ENCODE measurements around the gene RBX1.

RBX1 gene

DNA sequence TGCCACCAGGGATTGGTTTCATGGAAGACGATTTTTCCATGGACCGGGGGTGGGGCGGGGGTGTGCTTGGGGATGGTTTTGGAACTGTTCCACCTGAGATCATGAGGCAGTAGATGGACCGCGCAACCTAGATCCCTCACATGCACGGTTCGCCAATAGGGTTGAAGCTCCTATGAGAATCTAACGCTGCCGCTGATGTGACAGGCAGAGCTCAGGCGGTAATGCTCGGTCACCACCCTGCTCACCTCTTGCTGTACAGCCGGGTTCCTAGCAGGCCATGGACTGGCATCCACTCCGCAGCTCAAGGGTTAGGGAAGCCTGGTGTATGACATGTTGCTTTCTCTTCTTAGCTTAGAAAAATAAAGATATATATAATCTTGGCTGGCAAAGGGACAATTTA, 22.0 kb downstream of the RBX1 start:
- no peak overlapping the region for H3K9ac ChIP-seq (ENCODE audit: low read depth, low read length, poor library complexity, severe bottlenecking)
- no peak overlapping the region for H3K4me3 ChIP-seq (ENCODE audit: low read length, poor library complexity, severe bottlenecking)
- H3F3A ChIP-seq (ENCODE audit: low read depth) = no peaks in the 10 kb centered on the region
- H4K20me1 ChIP-seq (ENCODE audit: insufficient read depth, low read length, poor library complexity, severe bottlenecking) = no peaks in the 10 kb centered on the region
- no peak overlapping the region for H2AFZ ChIP-seq (ENCODE audit: low read length)
- TF ChIP-seq, protein P1, sequence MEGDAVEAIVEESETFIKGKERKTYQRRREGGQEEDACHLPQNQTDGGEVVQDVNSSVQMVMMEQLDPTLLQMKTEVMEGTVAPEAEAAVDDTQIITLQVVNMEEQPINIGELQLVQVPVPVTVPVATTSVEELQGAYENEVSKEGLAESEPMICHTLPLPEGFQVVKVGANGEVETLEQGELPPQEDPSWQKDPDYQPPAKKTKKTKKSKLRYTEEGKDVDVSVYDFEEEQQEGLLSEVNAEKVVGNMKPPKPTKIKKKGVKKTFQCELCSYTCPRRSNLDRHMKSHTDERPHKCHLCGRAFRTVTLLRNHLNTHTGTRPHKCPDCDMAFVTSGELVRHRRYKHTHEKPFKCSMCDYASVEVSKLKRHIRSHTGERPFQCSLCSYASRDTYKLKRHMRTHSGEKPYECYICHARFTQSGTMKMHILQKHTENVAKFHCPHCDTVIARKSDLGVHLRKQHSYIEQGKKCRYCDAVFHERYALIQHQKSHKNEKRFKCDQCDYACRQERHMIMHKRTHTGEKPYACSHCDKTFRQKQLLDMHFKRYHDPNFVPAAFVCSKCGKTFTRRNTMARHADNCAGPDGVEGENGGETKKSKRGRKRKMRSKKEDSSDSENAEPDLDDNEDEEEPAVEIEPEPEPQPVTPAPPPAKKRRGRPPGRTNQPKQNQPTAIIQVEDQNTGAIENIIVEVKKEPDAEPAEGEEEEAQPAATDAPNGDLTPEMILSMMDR (conservative IDR thresholded peaks at IDR 0.05; ENCODE audit: low read length) = no peak
- no peak for TF ChIP-seq EZH2phosphoT487 (IDR thresholded peaks at IDR 0.05; ENCODE audit: borderline replicate concordance)
- H3K9me3 ChIP-seq (ENCODE audit: insufficient read depth, low read depth, low read length) = no peaks in the 10 kb centered on the region
- H3K4me2 ChIP-seq (ENCODE audit: low read depth, low read length, poor library complexity, severe bottlenecking) = no peak overlapping the region
- no peaks in the 10 kb centered on the region for H3K79me2 ChIP-seq (ENCODE audit: insufficient read depth, low read length)
- peaks cover 36% of the 10 kb centered on the region; the same call in 1 of the 2 replicates for H3K36me3 ChIP-seq (ENCODE audit: insufficient read depth, low read length)
- H3K27me3 ChIP-seq (ENCODE audit: insufficient read depth, low read length, poor library complexity, severe bottlenecking) = no peaks in the 10 kb centered on the region
- no peaks in the 10 kb centered on the region for H3K9me2 ChIP-seq (replicated peaks; ENCODE audit: low read depth, low read length)
- H3K4me1 ChIP-seq (ENCODE audit: insufficient read depth, low read length, poor library complexity, severe bottlenecking) = no peaks in the 10 kb centered on the region

DNA sequence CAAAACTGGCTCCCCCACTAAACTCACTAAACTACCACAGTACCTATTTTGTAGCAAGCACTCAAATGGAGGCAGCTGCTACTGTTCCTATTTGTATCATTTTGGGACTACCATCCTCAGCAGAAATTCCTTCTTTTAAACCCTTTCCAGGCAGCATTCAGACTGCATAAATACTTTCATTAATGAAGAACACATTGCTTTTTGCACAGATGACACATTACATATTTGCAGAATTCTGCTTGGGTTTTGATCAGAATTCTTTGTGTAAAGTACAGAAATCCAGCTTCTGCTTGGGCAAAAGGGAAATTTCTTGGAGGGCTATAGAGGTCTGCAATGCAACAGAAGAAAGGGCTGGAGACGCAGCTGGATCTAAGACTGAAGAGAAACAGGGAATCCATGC, 24.2 kb downstream of the RBX1 start:
- Histone ChIP-seq H3K79me2 (ENCODE audit: insufficient read depth, low read length) (no peaks in the 10 kb centered on the region), H3K9me3 (ENCODE audit: insufficient read depth, low read depth, low read length) (no peaks in the 10 kb centered on the region), H4K20me1 (ENCODE audit: insufficient read depth, low read length, poor library complexity, severe bottlenecking) (no peaks in the 10 kb centered on the region), H3K4me2 (ENCODE audit: low read depth, low read length, poor library complexity, severe bottlenecking) (no peak overlapping the region), H3F3A (ENCODE audit: low read depth) (no peaks in the 10 kb centered on the region), H3K36me3 (ENCODE audit: insufficient read depth, low read length) (peaks cover 18% of the 10 kb centered on the region; the same call in 1 of the 2 replicates), H3K9me2 (replicated peaks; ENCODE audit: low read depth, low read length) (no peaks in the 10 kb centered on the region), H3K27me3 (ENCODE audit: insufficient read depth, low read length, poor library complexity, severe bottlenecking) (no peaks in the 10 kb centered on the region), H2AFZ (ENCODE audit: low read length) (no peak overlapping the region), H3K4me3 (ENCODE audit: low read length, poor library complexity, severe bottlenecking) (no peak overlapping the region), H3K4me1 (ENCODE audit: insufficient read depth, low read length, poor library complexity, severe bottlenecking) (no peaks in the 10 kb centered on the region), H3K9ac (ENCODE audit: low read depth, low read length, poor library complexity, severe bottlenecking) (no peak overlapping the region)
- TF ChIP-seq, protein P1 (conservative IDR thresholded peaks at IDR 0.05; ENCODE audit: low read length) = no peak
- TF ChIP-seq EZH2phosphoT487 (IDR thresholded peaks at IDR 0.05; ENCODE audit: borderline replicate concordance) = no peak

DNA sequence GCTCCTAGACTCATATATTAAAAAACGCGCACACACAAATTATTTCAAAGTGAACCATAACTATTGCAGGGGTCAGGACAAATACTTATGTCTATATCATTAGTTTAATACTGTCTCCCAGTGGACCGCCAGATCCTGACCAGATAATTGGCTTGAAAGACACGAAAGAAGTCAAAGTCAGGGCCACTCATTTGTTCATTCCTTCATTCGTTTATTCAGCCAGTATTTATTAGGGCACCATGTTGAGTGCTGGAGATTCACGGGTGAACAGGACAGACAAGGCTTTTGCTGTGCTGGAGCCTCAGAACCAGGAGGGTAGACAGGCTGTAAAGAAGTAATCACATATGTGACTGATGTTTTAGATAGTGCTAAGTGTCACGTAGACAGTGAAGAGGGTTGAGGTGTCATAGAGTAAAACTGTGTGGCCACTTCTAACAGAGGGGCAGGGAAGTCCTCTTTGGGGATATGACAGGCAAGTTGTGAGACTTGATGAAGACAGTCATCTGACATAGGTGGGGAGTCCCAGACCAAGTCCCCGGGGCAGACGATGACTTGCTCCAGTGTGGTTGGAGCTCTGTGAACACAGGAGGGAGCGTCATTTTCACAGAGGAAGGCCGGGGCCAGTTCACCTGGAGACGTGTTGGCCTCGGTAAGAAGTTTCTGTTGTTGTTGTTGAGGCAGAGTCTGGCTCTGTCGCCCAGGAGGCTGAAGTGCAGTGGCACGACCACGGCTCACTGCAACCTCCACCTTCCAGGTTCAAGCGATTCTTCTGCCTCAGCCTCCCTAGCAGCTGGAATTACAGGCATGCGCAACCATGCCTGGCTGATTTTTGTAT, 25.9 kb downstream of the RBX1 start:
- no peaks in the 10 kb centered on the region for H3F3A ChIP-seq (ENCODE audit: low read depth)
- no peaks in the 10 kb centered on the region for H3K9me3 ChIP-seq (ENCODE audit: insufficient read depth, low read depth, low read length)
- H3K79me2 ChIP-seq (ENCODE audit: insufficient read depth, low read length) = no peaks in the 10 kb centered on the region
- no peak overlapping the region for H2AFZ ChIP-seq (ENCODE audit: low read length)
- H4K20me1 ChIP-seq (ENCODE audit: insufficient read depth, low read length, poor library complexity, severe bottlenecking) = no peaks in the 10 kb centered on the region
- no peaks in the 10 kb centered on the region for H3K27me3 ChIP-seq (ENCODE audit: insufficient read depth, low read length, poor library complexity, severe bottlenecking)
- TF ChIP-seq EZH2phosphoT487 (IDR thresholded peaks at IDR 0.05; ENCODE audit: borderline replicate concordance) = no peak
- TF ChIP-seq, protein P1 (conservative IDR thresholded peaks at IDR 0.05; ENCODE audit: low read length) = no peak
- no peak overlapping the region for H3K9ac ChIP-seq (ENCODE audit: low read depth, low read length, poor library complexity, severe bottlenecking)
- no peaks in the 10 kb centered on the region for H3K4me1 ChIP-seq (ENCODE audit: insufficient read depth, low read length, poor library complexity, severe bottlenecking)
- no peaks in the 10 kb centered on the region for H3K9me2 ChIP-seq (replicated peaks; ENCODE audit: low read depth, low read length)
- peaks cover 11% of the 10 kb centered on the region; the same call in 1 of the 2 replicates for H3K36me3 ChIP-seq (ENCODE audit: insufficient read depth, low read length)
- no peak overlapping the region for H3K4me2 ChIP-seq (ENCODE audit: low read depth, low read length, poor library complexity, severe bottlenecking)
- H3K4me3 ChIP-seq (ENCODE audit: low read length, poor library complexity, severe bottlenecking) = no peak overlapping the region
